22Rv1 (cell line): ENCODE data around the gene EFHC1.

ENCODE experiments used
- ZFX ChIP-seq: fragments of 450-650 bp; IDR thresholded peaks from 2 replicates; pipeline ENCODE4 v1.6.1; 2017; ENCODE audit warnings: antibody characterized with exemption, borderline replicate concordance
- TF ChIP-seq, protein P1 (sequence below): fragments of 450-650 bp; IDR thresholded peaks from 2 replicates; pipeline ENCODE4 v1.5.1; 2017; ENCODE audit warnings: mild to moderate bottlenecking

DNA sequence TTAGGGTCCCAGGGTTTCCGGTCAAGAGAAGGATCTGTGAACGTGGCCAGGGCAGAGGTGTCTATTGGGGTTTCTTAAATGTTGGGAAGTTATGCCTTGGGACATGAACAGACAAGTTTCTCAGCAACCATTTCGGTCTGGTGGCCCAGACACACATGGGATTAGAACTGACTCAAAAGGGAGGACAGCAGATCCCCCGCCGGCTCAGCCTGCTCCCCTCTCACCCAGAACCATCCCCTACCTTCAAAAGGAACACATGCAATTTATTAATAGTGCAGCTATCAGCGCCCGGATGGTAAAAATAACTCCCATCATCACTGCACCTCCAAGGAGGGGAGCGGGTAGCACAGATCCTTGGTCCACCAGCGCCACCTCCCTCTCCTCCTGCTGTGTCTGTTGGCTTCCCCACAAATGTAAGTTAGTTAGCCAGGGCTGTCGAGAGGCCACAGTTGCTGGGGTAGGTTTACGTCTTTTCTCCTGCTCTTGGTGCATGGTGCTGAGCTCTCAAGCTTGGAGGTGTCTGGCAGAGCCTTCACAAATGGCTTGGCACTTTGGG, 79.6 kb downstream of the EFHC1 start:
- TF ChIP-seq, protein P1, sequence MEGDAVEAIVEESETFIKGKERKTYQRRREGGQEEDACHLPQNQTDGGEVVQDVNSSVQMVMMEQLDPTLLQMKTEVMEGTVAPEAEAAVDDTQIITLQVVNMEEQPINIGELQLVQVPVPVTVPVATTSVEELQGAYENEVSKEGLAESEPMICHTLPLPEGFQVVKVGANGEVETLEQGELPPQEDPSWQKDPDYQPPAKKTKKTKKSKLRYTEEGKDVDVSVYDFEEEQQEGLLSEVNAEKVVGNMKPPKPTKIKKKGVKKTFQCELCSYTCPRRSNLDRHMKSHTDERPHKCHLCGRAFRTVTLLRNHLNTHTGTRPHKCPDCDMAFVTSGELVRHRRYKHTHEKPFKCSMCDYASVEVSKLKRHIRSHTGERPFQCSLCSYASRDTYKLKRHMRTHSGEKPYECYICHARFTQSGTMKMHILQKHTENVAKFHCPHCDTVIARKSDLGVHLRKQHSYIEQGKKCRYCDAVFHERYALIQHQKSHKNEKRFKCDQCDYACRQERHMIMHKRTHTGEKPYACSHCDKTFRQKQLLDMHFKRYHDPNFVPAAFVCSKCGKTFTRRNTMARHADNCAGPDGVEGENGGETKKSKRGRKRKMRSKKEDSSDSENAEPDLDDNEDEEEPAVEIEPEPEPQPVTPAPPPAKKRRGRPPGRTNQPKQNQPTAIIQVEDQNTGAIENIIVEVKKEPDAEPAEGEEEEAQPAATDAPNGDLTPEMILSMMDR: no peak
- no peak for TF ChIP-seq ZFX
